Right lobe of liver (tissue), 4 donors: Measurements from ENCODE around the gene LRFN2.

Experiments used
- CTCF ChIP-seq, 4 donors: fragments of 200-600 bp in 3 of 4; fragments of 450-650 bp in 1 of 4; IDR thresholded peaks; one replicate each; pipeline versions ENCODE4 v1.5.1 to v1.8.0; 2016 to 2022; ENCODE audit warnings: antibody characterized with exemption in 4 of 4, mild to moderate bottlenecking in 2 of 4
- POLR2A ChIP-seq: fragments of 450-650 bp; IDR thresholded peaks from one replicate; pipeline ENCODE4 v1.6.1; 2017; ENCODE audit warnings: antibody characterized with exemption, mild to moderate bottlenecking
- donor health status: DM: no; HTN: no; CAD: no.
- donor health status: DM: no; HTN: no; CAD: no.
- donor health status: DM: no; HTN: yes; CAD: no.

- no peak for TF ChIP-seq CTCF (IDR thresholded peaks at IDR 0.05)
- no peak for TF ChIP-seq POLR2A
Observed at GRCh38 chr6:40432982-40433381, 154.2 kb downstream of the LRFN2 start.
